ENCODE results near the gene EPHB1. TPM values are rescaled to one million over a fixed set of nuclear protein-coding genes. Genes with fewer than 3 reads are reported as not detected.

EPHB1 gene
- polyA plus RNA-seq, 1 of the 3 experiments (the other 2 are of a cell fraction) = 1.2 TPM

GRCh38 chr3:134911586-134912548, 116.8 kb downstream of the EPHB1 start:
- Histone ChIP-seq H3K9me2 (no peaks in the 10 kb centered on the region), H3K27ac (ENCODE audit: low read depth in 2 of 2, low read length in 1 of 2) (no peak overlapping the region), H2AFZ (ENCODE audit: low read depth) (no peak overlapping the region), H4K20me1 (ENCODE audit: insufficient read depth) (no peaks in the 10 kb centered on the region), H3K4me3 (ENCODE audit: low read depth in 2 of 2, low read length in 1 of 2) (no peak overlapping the region), H3K9me3 (no peaks in the 10 kb centered on the region), H3K4me2 (no peak overlapping the region), H3K36me3 (replicated peaks in 1 of 2; ENCODE audit: control insufficient read depth in 1 of 2, insufficient read depth in 2 of 2, low read length in 1 of 2) (no peaks in the 10 kb centered on the region), H3K79me2 (ENCODE audit: insufficient read depth) (no peaks in the 10 kb centered on the region), H3F3A (replicated peaks; ENCODE audit: insufficient read depth) (no peaks in the 10 kb centered on the region), H3K9ac (no peak overlapping the region), H3K4me1 (ENCODE audit: control insufficient read depth in 1 of 2, insufficient read depth in 2 of 2, low read depth in 1 of 2, low read length in 1 of 2) (no peaks in the 10 kb centered on the region), H3K27me3 (ENCODE audit: insufficient read depth) (no peaks in the 10 kb centered on the region)
- ChIA-PET POLR2A (no interaction called here), CTCF (interaction anchor here (0.6 to 1.0 kb wide), 2 partner anchors 288 to 311 kb away, joined by 3 to 4 read pairs; no protein-coding TSS in a partner anchor)
- 66% methylated on average over 8 of the region's 11 CpGs for WGBS (ENCODE audit: low lambda C conversion rate)
- no peak for DNase-seq
- TF ChIP-seq TEAD4 (IDR thresholded peaks at IDR 0.05; ENCODE audit: borderline replicate concordance, insufficient read depth) (no peak), RCOR1 (IDR thresholded peaks at IDR 0.05; ENCODE audit: low read length) (no peak), JUND (IDR thresholded peaks at IDR 0.05) (no peak), RAD21 (IDR thresholded peaks at IDR 0.05; ENCODE audit: low read length) (no peak), SIN3A (IDR thresholded peaks at IDR 0.05; ENCODE audit: borderline replicate concordance, low read depth, low read length) (no peak), TCF12 (IDR thresholded peaks at IDR 0.05) (no peak), RXRA (IDR thresholded peaks at IDR 0.05; ENCODE audit: borderline replicate concordance, low read depth) (no peak), NRF1 (IDR thresholded peaks at IDR 0.05; ENCODE audit: low read depth, low read length) (no peak), EP300 (IDR thresholded peaks at IDR 0.05; ENCODE audit: borderline replicate concordance in 1 of 2, low read depth in 1 of 2, low read length in 1 of 2) (no peak), TAF1 (IDR thresholded peaks at IDR 0.05; ENCODE audit: borderline replicate concordance, low read depth, low read length) (no peak), EZH2phosphoT487 (IDR thresholded peaks at IDR 0.05; ENCODE audit: borderline replicate concordance, low read depth) (no peak), GABPA (IDR thresholded peaks at IDR 0.05; ENCODE audit: low read depth) (no peak)
- TF ChIP-seq, protein P1, sequence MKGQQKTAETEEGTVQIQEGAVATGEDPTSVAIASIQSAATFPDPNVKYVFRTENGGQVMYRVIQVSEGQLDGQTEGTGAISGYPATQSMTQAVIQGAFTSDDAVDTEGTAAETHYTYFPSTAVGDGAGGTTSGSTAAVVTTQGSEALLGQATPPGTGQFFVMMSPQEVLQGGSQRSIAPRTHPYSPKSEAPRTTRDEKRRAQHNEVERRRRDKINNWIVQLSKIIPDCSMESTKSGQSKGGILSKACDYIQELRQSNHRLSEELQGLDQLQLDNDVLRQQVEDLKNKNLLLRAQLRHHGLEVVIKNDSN (IDR thresholded peaks at IDR 0.05; ENCODE audit: borderline replicate concordance, low read depth) = no peak
- TF ChIP-seq, protein P2, sequence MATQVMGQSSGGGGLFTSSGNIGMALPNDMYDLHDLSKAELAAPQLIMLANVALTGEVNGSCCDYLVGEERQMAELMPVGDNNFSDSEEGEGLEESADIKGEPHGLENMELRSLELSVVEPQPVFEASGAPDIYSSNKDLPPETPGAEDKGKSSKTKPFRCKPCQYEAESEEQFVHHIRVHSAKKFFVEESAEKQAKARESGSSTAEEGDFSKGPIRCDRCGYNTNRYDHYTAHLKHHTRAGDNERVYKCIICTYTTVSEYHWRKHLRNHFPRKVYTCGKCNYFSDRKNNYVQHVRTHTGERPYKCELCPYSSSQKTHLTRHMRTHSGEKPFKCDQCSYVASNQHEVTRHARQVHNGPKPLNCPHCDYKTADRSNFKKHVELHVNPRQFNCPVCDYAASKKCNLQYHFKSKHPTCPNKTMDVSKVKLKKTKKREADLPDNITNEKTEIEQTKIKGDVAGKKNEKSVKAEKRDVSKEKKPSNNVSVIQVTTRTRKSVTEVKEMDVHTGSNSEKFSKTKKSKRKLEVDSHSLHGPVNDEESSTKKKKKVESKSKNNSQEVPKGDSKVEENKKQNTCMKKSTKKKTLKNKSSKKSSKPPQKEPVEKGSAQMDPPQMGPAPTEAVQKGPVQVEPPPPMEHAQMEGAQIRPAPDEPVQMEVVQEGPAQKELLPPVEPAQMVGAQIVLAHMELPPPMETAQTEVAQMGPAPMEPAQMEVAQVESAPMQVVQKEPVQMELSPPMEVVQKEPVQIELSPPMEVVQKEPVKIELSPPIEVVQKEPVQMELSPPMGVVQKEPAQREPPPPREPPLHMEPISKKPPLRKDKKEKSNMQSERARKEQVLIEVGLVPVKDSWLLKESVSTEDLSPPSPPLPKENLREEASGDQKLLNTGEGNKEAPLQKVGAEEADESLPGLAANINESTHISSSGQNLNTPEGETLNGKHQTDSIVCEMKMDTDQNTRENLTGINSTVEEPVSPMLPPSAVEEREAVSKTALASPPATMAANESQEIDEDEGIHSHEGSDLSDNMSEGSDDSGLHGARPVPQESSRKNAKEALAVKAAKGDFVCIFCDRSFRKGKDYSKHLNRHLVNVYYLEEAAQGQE (IDR thresholded peaks at IDR 0.05; ENCODE audit: low read depth, low read length) = no peak
- TF ChIP-seq, protein P3, sequence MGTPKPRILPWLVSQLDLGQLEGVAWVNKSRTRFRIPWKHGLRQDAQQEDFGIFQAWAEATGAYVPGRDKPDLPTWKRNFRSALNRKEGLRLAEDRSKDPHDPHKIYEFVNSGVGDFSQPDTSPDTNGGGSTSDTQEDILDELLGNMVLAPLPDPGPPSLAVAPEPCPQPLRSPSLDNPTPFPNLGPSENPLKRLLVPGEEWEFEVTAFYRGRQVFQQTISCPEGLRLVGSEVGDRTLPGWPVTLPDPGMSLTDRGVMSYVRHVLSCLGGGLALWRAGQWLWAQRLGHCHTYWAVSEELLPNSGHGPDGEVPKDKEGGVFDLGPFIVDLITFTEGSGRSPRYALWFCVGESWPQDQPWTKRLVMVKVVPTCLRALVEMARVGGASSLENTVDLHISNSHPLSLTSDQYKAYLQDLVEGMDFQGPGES (IDR thresholded peaks at IDR 0.05; ENCODE audit: low read depth, low read length) = no peak
- TF ChIP-seq, protein P4, sequence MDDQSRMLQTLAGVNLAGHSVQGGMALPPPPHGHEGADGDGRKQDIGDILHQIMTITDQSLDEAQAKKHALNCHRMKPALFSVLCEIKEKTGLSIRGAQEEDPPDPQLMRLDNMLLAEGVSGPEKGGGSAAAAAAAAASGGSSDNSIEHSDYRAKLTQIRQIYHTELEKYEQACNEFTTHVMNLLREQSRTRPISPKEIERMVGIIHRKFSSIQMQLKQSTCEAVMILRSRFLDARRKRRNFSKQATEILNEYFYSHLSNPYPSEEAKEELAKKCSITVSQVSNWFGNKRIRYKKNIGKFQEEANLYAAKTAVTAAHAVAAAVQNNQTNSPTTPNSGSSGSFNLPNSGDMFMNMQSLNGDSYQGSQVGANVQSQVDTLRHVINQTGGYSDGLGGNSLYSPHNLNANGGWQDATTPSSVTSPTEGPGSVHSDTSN (IDR thresholded peaks at IDR 0.05) = no peak
